Activated CD8-positive, alpha-beta memory T cell treated with anti-CD3 and anti-CD28 coated beads, Interleukin-2, amount 50 U/mL, for 1 hour (primary cell): ENCODE data around the gene TMC1.
"Not testable (repeated sequence)": the region's sequence is repeated elsewhere in the genome, so short reads cannot be mapped to it uniquely, and the experiment has no call there.

ENCODE experiments used
- DNase-seq: peaks from one replicate; pipeline ENCODE4 v3.0.0-alpha.2; 2020; ENCODE audit errors: extremely low read depth

TMC1 gene

DNA sequence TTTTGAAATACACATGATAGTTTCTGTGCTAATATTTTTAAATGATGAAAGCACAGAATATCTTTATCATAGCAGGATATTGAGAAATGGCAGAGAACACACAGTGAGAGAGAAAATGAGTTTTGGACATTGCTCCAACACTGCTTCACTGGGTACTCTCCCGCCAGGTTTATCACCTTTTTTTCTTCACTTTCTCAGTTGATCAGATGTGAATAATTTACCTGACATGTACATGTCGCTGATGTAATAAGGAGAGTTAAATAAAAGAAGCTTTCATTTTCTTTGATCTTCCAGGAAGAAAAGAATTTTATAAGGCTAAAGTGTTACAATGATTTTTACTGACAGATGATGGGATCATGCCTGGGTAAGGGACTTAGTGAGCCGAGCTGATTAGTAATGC lies 297.0 kb downstream of the TMC1 start:
- no peak for DNase-seq

- no peak for DNase-seq
These were observed 302.6 kb downstream of the TMC1 start for GRCh38 chr9:72823971-72824370.

GRCh38 chr9:72826996-72827949 lies 305.9 kb downstream of the TMC1 start:
- DNase-seq, result no peak

- no peak for DNase-seq
These were observed 306.7 kb downstream of the TMC1 start for GRCh38 chr9:72827950-72828731.

- DNase-seq, result no peak
These were observed 313.6 kb downstream of the TMC1 start for GRCh38 chr9:72834994-72835393.

DNA sequence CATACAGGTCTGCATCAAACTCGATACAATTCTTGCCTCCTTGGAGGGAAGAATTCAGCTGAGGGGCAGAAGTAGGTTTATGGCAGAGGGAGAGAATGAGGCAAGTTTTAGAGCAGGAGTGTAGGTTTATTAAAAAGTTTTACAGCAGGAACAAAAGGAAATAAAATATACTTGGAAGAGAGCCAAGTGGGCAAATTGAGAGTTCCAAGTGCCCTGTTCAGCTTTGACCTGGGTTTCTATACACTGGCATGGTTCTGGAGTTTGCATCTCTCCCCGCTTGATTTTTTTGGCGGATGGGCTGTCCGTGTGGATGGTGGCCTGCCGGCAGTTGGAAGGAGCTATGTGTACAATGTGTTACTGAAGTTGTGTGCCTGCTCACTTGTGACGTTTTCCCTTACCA lies 315.4 kb downstream of the TMC1 start:
- no peak for DNase-seq

DNA sequence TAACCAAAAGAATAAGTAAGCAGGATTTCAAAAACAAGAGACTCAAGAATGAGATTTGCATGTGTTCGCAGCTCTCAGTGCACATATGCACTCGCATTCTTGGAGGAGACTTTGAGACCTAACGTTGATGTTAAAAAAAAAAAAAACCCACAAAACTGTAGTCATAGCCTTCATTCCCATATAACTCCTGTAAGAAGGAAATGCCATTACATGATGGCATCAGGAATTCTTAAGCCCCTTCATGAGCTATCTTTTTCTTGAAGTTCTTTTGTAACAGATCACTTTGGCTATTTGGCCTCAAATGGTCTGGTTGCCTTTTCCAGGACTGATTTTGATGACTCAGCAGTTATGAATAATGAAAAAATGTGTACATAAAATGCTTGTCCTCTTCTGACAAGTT lies 317.7 kb downstream of the TMC1 start:
- no peak for DNase-seq

GRCh38 chr9:72843520-72844439 lies 322.4 kb downstream of the TMC1 start:
- DNase-seq, result no peak

DNA sequence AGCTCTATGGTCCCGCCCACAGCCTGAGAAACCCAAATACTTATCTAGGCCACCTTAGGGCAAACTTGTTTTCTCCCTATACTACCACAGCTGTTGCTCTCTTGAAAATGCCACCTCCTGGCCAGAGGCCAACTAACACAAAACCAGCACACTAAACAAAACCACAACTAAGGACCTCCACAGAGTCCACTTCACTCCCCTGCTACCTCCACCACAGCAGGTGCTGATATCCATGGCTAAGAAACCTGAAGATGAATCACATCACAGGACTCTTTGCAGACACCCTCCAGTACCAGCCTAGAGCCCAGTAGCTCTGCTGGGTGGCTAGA lies 323.0 kb downstream of the TMC1 start:
- no peak for DNase-seq

DNA sequence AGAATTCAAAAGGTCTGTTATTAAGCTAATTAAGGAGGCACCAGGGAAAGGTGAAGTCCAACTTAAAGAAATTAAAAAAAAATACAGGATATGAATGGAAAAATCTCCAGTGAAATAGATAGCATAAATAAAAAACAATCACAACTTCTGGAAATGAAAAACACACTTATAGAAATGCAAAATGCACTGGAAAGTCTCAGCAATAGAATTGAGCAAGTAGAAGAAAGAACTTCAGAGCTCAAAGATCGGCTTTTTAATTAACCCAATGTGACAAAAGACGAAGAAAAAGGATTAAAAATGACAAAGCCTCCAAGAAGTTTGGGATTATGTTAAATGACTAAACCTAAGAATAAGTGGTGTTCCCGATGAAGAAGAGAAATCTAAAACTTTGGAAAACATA lies 323.6 kb downstream of the TMC1 start:
- not testable (repeated sequence) for DNase-seq

DNA sequence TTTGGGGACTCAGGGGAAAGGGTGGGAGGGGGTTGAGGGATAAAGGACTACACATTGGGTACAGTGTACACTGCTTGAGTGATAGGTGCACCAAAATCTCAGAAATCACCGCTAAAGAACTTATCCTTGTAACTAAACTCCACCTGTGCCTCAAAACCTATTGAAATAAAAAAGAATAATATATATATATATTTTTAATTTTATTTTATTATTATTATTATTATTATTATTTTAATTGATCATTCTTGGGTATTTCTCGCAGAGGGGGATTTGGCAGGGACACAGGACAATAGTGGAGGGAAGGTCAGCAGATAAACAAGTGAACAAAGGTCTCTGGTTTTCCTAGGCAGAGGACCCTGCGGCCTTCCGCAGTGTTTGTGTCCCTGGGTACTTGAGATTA lies 328.8 kb downstream of the TMC1 start:
- DNase-seq, result not testable (repeated sequence)

GRCh38 chr9:72855321-72855720 lies 333.9 kb downstream of the TMC1 start:
- DNase-seq, result no peak

DNA sequence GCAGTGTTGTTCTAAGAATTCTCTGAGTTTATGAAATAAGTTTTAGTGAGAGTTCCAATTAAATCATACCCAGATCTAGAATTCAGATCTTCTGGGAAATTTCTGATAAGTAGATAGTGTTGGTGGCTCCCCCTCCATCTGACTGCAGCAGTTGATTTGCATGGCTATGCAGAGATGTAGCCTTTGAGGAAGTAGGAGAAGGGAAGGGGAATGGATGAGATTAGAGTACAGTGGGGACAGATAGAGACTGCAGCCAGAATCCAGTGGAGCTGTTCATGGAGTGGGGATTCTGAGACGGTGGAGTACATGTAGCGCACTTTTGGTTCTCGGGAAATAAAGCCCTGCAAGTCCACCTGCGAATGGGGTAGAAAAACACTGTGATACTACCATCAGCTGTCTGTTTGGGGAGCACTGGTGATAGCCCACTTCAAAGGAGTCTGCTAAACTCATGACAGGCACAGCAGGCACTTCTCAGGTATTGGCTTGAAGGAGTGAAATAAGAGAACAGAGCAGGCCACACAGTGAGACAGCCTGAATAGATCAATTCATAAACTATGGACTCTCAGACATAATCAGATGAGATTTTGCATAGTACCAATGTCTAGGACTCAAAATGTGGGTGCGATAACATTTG lies 334.6 kb downstream of the TMC1 start:
- DNase-seq, result no peak

- DNase-seq, result no peak
These were observed 335.7 kb downstream of the TMC1 start for GRCh38 chr9:72856972-72857623.

- no peak for DNase-seq
These were observed 336.2 kb downstream of the TMC1 start for GRCh38 chr9:72857624-72857996.

- no peak for DNase-seq
These were observed 336.9 kb downstream of the TMC1 start for GRCh38 chr9:72858089-72858912.

- DNase-seq, result not testable (repeated sequence)
These were observed 341.4 kb downstream of the TMC1 start for GRCh38 chr9:72862788-72863187.

DNA sequence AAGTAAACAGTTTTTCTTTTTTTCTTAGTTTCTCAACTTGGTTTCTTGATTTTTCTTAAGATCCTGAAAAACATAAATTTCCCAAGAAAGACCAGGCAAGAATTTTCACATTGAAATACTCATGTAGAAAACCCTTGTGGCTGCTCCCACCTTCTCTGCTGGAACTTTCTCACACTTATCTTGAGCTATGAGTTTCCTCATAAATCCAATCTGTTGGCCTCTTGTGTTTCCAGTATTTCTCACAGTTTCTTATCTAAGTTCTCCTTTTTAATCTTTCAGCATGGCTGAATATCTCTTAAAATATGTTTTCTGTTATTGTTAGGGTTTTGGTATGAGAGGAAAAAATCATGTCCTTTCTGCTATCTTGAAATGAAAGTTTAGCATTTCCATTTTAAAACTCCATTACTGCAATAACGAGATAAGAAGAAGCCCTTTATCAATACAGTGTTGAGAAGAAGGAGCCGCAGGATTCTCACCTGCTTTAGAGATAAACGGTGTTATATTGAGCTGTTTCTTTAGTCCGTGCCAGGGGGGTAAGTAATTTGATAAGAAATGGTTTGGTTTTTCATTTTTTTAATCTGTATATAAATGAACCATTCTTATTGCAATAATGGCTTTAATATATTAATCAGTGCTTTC lies 342.2 kb downstream of the TMC1 start:
- DNase-seq, result no peak

GRCh38 chr9:72864327-72864726 lies 342.9 kb downstream of the TMC1 start:
- DNase-seq, result no peak

GRCh38 chr9:72871685-72872084 lies 350.3 kb downstream of the TMC1 start:
- DNase-seq, result no peak
